ENCODE measurements around the gene SNRNP35.
A peak's percentile ranks its signal among the peaks of the same experiment; 100 is the strongest.
"Not testable (repeated sequence)": the region's sequence is repeated elsewhere in the genome, so short reads cannot be mapped to it uniquely, and the experiment has no call there.

Gene SNRNP35, protein sequence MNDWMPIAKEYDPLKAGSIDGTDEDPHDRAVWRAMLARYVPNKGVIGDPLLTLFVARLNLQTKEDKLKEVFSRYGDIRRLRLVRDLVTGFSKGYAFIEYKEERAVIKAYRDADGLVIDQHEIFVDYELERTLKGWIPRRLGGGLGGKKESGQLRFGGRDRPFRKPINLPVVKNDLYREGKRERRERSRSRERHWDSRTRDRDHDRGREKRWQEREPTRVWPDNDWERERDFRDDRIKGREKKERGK

GRCh38 chr12:123457980-123458779 is at the start of gene SNRNP35:
Gene SNRNP35 (plus strand): TSS chr12:123458139. CDS start chr12:123465541, 7,402 bp downstream.
- DNase-seq, result peak; percentile 72

GRCh38 chr12:123408619-123409018 is 49.3 kb upstream of the SNRNP35 start:
- not testable (repeated sequence) for DNase-seq

- not testable (repeated sequence) for DNase-seq
Observed at GRCh38 chr12:123409284-123410040, 48.5 kb upstream of the SNRNP35 start.

DNA sequence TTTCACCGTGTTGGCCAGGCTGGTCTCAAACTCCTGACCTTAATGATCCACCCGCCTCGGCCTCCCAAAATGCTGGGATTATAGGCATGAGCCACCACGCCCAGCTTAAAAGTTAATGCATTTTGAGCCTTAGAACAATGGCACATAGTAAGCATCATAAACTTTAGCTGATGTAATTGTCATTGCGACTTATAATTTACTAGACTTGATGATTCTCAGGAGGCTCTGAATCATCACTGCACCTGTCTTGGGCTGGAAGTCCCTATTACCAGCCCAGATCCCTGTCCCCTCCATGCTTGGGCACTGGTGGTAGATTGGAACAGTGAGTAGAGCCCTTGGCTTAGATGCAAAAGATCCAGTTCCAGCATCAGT is 47.9 kb upstream of the SNRNP35 start:
- DNase-seq, result no peak

GRCh38 chr12:123421314-123421713 is 36.6 kb upstream of the SNRNP35 start:
- DNase-seq, result no peak

GRCh38 chr12:123427036-123427769 is 30.7 kb upstream of the SNRNP35 start:
- no peak for DNase-seq

GRCh38 chr12:123428591-123428990 is 29.3 kb upstream of the SNRNP35 start:
- no peak for DNase-seq

DNA sequence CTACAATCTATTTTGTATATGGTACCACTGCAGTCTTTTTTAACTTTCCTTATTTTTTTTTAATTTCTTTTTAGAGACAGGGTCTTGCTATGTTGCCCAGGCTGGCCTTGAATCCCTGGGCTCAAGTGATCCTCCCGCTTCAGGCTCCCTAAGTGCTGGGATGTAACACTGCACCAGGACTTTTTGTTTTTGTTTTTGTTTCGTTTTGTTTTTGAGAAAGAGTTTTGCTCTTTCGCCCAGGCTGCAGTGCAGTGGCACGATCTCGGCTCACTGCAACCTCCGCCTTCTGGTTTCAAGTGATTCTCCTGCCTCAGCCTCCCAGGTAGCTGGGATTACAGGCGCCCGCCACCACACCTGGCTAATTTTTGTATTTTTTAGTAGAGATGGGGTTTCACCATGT is 28.8 kb upstream of the SNRNP35 start:
- not testable (repeated sequence) for DNase-seq

DNA sequence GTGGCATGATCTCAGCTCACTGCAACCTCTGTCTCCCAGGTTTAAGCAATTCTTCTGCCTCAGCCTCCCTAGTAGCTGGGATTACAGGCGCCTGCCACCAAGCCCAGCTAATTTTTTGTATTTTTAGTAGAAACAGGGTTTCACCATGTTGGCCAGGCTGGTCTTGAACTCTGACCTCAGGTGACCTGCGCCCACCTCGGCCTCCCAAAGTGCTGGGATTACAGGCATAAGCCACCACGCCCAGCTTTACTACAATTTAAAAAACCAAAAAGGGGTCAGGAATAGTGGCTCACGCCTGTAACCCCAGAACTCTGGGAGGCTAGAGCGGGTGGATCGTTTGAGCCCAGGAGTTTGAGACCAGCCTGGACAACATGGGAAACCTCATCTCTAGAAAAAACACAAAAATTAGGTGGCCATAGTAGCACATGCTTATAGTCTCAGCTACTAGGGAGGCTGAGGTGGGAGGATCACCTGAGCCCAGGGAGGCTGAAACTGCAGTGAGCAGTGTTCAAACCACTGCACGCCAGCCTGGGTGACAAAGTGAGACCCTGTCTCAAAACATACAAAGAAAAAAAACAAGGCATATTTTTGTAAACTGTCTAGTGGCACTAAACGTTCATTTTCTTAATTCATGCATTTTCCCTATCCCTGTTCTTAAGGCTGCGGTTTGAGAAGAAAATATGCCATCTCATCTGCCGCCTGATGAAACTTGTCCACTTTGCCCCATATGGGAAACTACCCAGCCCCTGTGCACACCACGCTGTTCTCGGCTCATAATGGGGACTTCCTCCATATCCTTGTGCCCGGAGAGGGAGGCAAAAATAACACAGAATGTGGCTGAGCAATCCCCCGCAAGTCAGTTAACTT is 25.8 kb upstream of the SNRNP35 start:
- not testable (repeated sequence) for DNase-seq

DNA sequence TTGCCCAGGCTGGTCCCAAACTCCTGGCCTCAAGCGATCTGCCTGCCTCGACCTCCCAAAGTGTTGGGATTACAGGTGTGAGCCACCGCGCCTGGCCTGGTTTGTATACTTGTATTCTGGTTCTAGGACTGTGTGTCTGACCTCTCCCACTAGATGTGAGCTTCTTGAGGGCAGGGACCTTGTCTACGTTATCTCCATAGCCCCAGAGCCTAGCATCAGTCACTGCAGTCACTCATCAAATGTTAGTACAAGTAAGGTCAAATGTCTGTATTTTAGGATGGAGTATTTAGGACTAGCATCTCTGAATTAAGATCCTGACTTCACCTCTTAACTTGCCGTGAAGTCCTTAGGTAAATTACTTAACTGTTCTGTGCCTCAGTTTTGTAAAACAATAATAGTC is 24.3 kb upstream of the SNRNP35 start:
- no peak for DNase-seq

DNA sequence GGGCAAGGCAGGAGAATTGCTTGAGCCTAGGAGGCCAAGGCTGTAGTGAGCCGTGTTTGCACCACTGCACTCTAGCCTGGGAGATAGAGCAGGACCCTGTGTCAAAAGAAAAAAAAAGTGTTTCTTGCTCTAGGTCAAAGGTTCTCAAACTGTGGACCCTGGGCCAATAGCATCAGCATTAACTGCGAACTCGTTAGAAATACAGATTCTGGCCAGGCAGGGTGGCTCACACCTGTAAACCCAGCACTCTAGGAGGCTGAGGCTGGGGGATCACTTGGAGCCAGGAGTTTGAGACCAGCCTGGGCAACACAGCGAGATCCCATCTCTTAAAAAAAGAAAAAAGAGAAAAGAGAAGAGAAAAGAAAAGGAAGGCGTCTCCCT is 22.3 kb upstream of the SNRNP35 start:
- DNase-seq, result no peak

- DNase-seq, result peak; percentile 7
Observed at GRCh38 chr12:123436017-123436964, 21.6 kb upstream of the SNRNP35 start, which contains the start of gene RILPL2. Gene RILPL2 (minus strand): TSS chr12:123436684. CDS start chr12:123436420, 264 bp downstream.

- no peak for DNase-seq
Observed at GRCh38 chr12:123441523-123442164, 16.3 kb upstream of the SNRNP35 start.

DNA sequence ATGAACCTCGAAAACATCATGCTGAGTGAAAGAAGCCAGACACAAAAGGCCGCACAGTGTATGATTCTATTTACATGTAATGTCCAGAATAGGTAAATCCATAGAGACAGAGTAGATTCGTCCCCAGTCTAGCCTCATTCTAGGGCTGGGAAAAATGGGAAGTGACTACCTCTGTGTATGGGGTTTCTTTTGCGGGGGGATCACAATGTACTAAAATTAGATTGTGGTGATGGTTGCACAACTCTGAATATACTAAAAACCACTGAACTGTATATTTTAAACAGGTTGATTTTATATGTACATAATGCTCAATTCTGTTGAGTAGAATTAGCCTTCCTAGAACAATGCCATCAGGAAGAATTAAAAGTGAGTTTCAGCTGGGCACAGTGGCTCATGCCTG is 15.2 kb upstream of the SNRNP35 start:
- DNase-seq, result no peak

DNA sequence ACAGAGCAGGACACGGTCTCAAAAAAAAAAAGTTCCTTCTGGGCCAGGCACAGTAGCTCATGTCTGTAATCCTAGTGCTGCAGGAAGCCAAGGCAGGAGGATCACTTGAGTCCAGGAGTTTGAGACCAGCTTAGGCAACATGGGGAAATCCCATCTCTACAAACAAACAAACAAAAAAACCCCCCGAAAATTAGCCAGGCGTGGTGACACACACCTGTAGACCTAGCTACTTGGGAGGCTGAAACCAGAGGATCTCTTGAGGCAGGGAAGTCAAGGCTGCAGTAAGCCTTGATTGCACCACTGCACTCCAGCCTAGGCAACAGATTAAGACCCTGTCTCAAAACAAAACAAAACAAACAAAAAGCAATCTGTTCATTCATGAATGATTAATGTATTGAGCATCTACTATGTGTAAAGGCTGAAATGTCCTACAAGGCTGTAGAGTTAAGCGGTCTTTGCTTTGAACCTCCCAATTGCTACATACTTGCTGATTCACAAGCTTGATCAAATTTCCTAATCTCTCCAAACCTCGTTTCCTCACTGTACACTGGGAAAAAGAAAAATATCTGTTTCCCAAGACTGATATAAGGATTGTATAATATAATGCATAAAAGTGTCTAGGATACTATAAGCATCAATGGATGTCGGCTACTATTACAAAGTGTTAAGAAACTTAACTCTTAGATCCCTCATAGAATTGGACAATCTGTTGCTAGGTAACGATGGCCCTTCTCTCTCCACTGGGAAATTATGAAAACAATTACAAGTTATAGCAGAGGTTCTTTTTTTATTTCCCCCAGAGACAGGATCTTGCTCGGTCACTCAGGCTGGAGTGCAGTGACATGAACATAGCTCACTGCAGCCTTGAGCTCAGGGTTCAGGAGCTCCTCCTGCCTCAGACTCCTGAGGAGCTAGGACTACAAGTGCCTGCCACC is 13.6 kb upstream of the SNRNP35 start:
- no peak for DNase-seq

DNA sequence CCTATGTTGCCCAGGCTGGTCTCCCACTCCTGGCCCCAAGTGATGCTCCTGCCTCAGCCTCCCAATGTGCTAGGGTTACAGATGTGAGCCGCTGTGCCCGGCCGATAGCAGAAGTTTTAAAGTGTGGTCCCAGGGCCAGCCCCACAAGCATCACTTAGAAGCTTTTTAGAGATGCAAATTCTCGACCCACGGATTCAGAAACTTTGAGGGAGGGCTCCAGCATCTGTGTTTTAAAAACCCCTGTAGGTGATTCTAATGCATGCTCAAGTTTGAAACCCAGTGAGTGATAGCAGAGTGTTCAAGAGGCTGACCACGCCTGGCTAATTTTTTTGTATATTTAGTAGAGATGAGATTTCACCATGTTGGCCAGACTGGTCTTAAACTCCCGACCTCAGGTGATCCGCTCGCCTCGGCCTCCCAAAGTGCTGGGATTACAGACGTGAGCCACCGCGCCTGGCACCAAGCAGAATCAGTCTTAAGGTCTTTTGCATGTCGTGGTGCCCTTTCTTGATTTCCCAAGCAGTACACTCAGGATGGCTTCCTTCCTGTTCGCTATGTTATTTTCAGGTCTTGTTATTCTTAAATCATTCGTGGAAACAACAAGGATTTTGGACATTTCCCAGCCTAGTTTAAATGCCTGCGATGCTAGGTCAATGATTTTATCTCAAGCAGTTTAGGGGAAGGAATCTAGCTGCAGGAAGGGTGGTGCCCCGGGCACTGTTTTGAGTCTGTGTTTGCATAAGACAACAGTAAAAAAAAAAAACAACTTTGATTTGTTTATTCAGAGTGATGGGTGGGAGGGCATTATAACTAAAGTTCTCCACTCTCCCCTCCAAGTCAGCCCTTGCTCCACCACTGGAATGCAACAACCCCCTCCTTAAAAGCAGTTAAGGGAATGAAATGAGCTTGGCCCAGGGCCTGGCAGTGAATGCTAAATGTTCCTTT is 12.3 kb upstream of the SNRNP35 start:
- DNase-seq, result no peak

DNA sequence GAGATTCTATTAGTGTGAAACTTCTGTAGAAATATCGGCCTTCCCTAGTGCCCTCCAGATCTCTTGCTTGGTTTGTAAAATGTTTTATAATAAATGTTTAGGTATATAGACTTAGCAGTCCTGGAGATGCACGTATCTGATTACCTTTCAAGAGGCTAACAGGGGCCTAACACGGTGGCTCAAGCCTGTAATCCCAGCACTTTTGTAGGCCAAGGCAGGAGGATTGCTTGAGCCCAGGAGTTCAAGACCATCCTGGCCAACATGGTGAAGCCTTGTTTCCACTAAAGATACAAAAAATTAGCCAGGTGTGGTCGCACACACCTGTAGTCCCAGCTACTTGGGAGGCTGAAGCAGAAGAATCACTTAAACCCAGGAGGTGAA is 11.6 kb upstream of the SNRNP35 start:
- no peak for DNase-seq

DNA sequence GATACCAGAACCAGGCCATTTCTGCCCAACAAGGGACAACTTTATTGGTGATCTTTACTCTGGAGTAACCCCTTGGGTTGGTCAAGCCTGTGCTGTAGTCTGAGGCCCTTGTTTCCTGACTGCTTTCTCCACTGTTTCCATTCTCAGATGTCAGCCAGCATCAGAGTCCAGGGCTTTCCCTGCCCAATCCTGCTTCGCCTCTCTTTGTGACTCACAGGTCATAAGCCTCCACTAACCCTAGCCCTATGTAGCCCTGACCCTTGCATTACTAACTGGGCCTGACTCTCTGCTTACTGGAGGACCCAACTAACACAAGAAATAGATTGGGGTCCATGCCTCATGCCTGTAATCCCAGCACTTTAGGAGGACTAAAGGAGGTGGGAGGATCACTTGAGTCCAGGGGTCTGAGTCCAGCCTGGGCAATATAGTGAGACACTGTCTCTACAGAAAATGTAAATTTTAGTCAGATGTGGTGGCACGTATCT is 8.6 kb upstream of the SNRNP35 start:
- DNase-seq, result no peak

Data from COR-L47 (cell line).